Ascending aorta (tissue), 2 donors: ENCODE measurements around the gene TSPAN6. TPM values are rescaled to one million over a fixed set of nuclear protein-coding genes. Genes with fewer than 3 reads are reported as not detected.

Experiments used
- DNase-seq, 2 donors: peaks; one replicate each; pipeline ENCODE4 v3.0.0-alpha.2; 2019; ENCODE audit warnings: low spot score in 2 of 2
- H3K27ac ChIP-seq, 2 donors: fragments of 200-600 bp; sonication (generic); one replicate each; pipeline ENCODE4 v1.5.1; 2016 to 2017; ENCODE audit warnings: mild to moderate bottlenecking in 1 of 2
- H3K27me3 ChIP-seq: fragments of 200-600 bp; sonication (generic); one replicate; pipeline ENCODE4 v1.5.1; 2017
- H3K36me3 ChIP-seq, 2 donors: fragments of 200-600 bp; sonication (generic); one replicate each; pipeline ENCODE4 v1.5.1; 2016
- H3K4me1 ChIP-seq, 2 donors: fragments of 200-600 bp; sonication (generic); one replicate each; pipeline ENCODE4 v1.5.1; 2016 to 2017; ENCODE audit warnings: mild to moderate bottlenecking in 1 of 2
- H3K4me3 ChIP-seq, 2 donors: fragments of 200-600 bp; sonication (generic); one replicate each; pipeline ENCODE4 v1.5.1; 2016 to 2017; ENCODE audit warnings: mild to moderate bottlenecking in 1 of 2
- H3K9me3 ChIP-seq, 2 donors: fragments of 200-600 bp; sonication (generic); one replicate each; pipeline ENCODE4 v1.5.1; 2016
- intact Hi-C: fragments of 100-400 bp; cut with DNase I; formaldehyde crosslinking; loops from one replicate; pipeline ENCODE4 v1.15.1; 2023
- total RNA-seq: library from RNA; depleted of rRNA; stranded (reverse); fragments of >200 nt; gene quantifications from one replicate; pipeline ENCODE4 v1.1.0, GENCODE V29; 2016
- TF ChIP-seq, protein P1 (sequence below), 3 experiments: fragments of 200-600 bp in 2 of 3; fragments of 450-650 bp in 1 of 3; sonication (generic) in 2 of 3; IDR thresholded peaks; one replicate each; pipeline ENCODE4 v1.5.1; 2016 to 2019; ENCODE audit warnings: antibody characterized with exemption in 3 of 3, mild to moderate bottlenecking in 1 of 3, moderate library complexity in 1 of 3

The TSPAN6 gene
- total RNA-seq, 1 donor from 2014 or later: 17.2 TPM

DNA sequence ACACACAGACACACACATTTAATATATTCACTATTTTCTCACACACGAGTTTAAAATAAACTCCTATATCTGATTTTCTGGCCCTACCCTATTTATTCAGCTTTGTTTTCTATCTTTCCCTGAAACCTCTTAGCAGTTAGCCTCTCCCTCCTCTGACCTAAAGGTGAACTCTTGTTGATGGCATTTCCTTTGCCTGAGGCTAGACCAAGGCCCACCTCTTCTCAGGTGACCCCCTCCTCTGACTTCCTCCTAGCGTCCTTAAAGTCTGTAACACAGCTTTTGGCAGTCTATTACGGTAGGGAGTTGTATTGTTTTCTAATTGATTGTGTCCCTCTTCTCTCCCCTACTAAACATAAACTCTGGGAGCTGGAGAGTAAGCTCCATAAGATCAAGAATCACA, 5.7 kb upstream of the TSPAN6 start:
- no peaks in the 10 kb centered on the region for H3K36me3 ChIP-seq
- TF ChIP-seq, protein P1, sequence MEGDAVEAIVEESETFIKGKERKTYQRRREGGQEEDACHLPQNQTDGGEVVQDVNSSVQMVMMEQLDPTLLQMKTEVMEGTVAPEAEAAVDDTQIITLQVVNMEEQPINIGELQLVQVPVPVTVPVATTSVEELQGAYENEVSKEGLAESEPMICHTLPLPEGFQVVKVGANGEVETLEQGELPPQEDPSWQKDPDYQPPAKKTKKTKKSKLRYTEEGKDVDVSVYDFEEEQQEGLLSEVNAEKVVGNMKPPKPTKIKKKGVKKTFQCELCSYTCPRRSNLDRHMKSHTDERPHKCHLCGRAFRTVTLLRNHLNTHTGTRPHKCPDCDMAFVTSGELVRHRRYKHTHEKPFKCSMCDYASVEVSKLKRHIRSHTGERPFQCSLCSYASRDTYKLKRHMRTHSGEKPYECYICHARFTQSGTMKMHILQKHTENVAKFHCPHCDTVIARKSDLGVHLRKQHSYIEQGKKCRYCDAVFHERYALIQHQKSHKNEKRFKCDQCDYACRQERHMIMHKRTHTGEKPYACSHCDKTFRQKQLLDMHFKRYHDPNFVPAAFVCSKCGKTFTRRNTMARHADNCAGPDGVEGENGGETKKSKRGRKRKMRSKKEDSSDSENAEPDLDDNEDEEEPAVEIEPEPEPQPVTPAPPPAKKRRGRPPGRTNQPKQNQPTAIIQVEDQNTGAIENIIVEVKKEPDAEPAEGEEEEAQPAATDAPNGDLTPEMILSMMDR (IDR thresholded peaks at IDR 0.05): no peak
- peaks cover 0 to 6% of the 10 kb centered on the region in 2 donors for H3K4me1 ChIP-seq
- no peaks in the 10 kb centered on the region for H3K27me3 ChIP-seq
- intact Hi-C loops: no loop called here
- no peak overlapping the region for H3K27ac ChIP-seq
- no peak overlapping the region for H3K4me3 ChIP-seq
- H3K9me3 ChIP-seq: no peaks in the 10 kb centered on the region
- DNase-seq: no peak

DNA sequence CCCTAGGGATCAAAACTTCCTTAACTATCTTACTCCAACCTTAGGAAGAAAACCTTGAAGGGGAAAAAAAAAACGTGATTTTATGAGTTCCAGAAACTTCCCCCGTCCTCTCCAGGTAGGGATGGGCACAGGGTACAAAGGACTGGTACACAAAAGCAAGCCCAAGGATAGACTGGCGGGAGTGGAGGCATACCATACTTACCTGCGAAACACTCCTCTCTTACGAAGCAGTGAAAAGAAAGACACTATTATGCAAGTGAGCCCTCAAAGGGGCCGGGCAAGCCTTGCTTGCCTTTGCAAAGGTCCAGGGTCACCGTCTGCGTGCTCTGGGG, 651 bp downstream of the TSPAN6 start:
- Histone ChIP-seq H3K36me3 (no peaks in the 10 kb centered on the region), H3K9me3 (no peaks in the 10 kb centered on the region), H3K27ac (peak overlapping the region; percentile 49 to 52), H3K4me3 (peak overlapping the region; percentile 56 to 67), H3K27me3 (no peaks in the 10 kb centered on the region), H3K4me1 (no peaks in the 10 kb centered on the region)
- no peak for DNase-seq
- intact Hi-C loops: no loop called here
- TF ChIP-seq, protein P1 (IDR thresholded peaks at IDR 0.05): no peak

DNA sequence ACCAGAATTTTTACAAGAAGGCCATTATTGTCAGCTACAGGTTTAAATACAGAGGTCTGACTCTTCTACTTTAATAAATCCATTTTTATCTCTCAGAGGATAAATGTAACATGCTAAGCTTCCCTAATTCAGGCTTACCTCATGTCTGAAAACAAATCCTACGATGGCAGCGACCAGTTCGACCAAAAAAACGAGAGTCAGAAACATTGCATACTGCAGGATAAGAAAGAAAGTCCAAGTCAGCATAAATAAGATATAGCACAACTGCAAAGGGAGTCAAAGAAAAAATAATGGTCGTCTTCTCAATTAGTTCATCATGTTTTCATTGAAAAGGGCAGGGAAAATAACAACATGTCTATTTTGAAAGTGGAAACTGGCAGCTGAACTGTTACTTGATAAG, 1.6 kb downstream of the TSPAN6 start:
- TF ChIP-seq, protein P1 (IDR thresholded peaks at IDR 0.05): no peak
- H3K9me3 ChIP-seq: no peaks in the 10 kb centered on the region
- H3K27ac ChIP-seq: no peak overlapping the region
- DNase-seq: no peak
- no peaks in the 10 kb centered on the region for H3K27me3 ChIP-seq
- intact Hi-C loops: no loop called here
- H3K4me1 ChIP-seq: no peaks in the 10 kb centered on the region
- no peaks in the 10 kb centered on the region for H3K36me3 ChIP-seq
- no peak overlapping the region for H3K4me3 ChIP-seq

DNA sequence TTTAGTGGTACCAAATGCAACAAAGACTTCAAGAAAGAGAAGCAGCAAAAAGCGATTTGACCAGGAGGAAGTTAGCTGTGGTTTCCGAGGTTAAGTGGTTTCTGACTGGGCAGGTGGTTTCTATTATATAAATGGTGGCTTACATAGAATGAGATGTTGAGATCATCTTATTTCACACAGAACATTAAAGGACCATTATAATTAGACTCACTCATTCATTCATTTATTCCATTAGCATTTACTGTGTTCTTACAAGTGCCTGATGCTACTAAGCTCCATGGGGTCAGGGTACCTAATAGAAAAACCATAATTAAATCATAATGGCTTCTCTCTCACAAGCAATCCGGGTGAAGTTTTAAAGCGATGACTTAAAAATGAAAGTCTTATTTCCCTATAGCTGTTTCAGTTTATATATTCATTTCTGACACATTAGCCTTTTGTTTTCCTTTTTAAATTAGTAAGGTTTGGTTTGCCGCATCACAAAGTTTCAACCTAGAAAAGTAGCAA, 10.6 kb downstream of the TSPAN6 start:
- Histone ChIP-seq H3K4me1 (no peaks in the 10 kb centered on the region), H3K9me3 (no peaks in the 10 kb centered on the region), H3K4me3 (no peak overlapping the region), H3K27me3 (no peaks in the 10 kb centered on the region), H3K36me3 (no peaks in the 10 kb centered on the region), H3K27ac (no peak overlapping the region)
- TF ChIP-seq, protein P1 (IDR thresholded peaks at IDR 0.05): no peak
- no peak for DNase-seq
- intact Hi-C loops: no loop called here

DNA sequence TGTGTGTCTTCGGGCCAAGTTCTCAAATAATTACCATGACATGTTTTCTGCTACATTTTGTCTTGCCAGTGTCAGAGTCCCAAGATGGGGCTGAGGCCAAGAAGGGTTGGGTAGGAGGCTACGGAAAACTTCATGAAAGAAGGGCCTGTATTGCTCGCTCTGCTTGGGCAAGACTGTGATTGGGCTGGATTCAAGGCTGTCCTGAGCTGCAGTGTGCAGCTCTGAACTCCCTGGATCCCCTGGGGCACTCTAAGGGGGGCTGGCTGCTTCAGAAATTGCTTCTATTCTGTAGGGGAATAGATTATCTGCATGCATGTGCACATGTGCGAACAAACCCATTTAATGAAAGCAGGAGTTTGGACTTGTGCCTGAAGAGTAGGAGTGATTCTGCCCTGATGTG, 13.6 kb downstream of the TSPAN6 start:
- no peak overlapping the region for H3K4me3 ChIP-seq
- TF ChIP-seq, protein P1 (IDR thresholded peaks at IDR 0.05): no peak
- intact Hi-C loops: no loop called here
- H3K9me3 ChIP-seq: no peaks in the 10 kb centered on the region
- DNase-seq: no peak
- H3K36me3 ChIP-seq: no peaks in the 10 kb centered on the region
- H3K4me1 ChIP-seq: no peaks in the 10 kb centered on the region
- no peaks in the 10 kb centered on the region for H3K27me3 ChIP-seq
- H3K27ac ChIP-seq: no peak overlapping the region

DNA sequence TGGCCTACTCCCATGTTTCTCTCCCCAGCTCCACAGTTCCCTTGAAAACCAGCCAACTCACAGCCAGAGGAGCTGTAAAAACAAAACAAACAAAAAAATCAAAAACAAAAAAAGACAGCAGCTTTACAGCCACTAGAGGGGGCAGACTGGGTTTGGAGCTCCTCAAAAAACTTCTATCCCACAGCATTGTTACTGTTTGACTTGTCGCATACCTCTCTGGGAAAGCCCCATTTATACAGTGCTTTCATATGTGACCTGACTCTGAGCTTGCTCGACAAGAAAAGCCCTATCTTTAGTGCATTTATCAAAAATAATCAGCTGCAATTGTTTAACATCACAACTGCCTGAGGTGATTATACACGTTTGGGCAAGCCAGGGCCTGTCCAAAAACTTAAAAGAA, 21.6 kb downstream of the TSPAN6 start:
- no peaks in the 10 kb centered on the region for H3K27me3 ChIP-seq
- H3K4me3 ChIP-seq: no peak overlapping the region
- H3K4me1 ChIP-seq: no peaks in the 10 kb centered on the region
- intact Hi-C loops: no loop called here
- H3K36me3 ChIP-seq: no peaks in the 10 kb centered on the region
- TF ChIP-seq, protein P1 (IDR thresholded peaks at IDR 0.05): peak in 1 of 3 experiments; percentile 28
- DNase-seq: no peak
- H3K9me3 ChIP-seq: no peaks in the 10 kb centered on the region
- H3K27ac ChIP-seq: no peak overlapping the region
